ENCODE results near the gene REG4. TPM values are rescaled to one million over a fixed set of nuclear protein-coding genes. Genes with fewer than 3 reads are reported as not detected.

The REG4 gene
- total and polyA plus RNA-seq, 2 of the 13 experiments (the other 11 are each of a cell fraction or from before 2014, with no cell fraction given): not detected

DNA sequence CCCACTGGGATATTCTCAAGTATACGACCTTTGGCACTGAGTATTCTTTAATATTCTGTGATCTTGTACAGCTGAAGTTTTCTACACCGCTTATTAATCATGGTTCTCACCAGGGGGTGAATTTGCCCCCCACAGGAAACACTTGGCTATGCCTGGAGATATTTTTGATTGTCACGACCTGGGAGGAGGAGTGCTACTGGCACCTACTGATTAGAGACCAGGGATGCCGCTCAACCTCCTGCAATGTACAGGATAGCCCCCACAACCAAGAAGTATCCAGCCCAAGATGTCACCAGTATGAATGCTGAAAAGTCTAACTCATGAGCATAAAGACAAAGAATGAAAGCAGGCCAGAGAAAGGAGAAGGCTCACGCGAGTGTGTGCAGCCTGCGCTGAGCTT is 13.7 kb downstream of the REG4 start (continued):
- TF ChIP-seq ZNF607 (CRISPR knock-in tag; IDR thresholded peaks at IDR 0.05; ENCODE audit: borderline replicate concordance): no peak

DNA sequence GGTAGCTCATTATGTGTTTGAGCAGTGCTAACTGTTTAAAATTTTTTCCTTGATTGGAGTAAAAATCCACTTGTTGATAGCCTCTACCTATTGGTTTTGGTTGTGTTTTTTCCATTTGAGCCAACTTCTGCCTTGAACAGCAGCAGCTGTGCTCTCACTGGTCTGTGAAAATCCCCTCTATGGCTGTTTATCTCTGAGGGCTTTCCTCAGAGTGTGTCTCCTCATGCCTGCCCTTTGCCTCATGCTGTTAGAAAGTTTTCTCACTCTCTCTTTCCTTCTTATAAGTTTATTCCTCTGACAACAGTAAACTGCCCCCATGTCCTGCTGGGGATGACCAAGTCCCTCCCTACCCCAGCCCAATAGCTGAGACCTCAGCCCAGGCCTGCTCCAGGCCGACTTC is 14.1 kb downstream of the REG4 start:
- Histone ChIP-seq H2AFZ (ENCODE audit: low read length) (no peak overlapping the region), H3K27me3 (ENCODE audit: control insufficient read depth in 1 of 2, insufficient read depth in 2 of 2, low read length in 2 of 2) (peaks cover 2 to 13% of the 10 kb centered on the region in 2 experiments; a peak in 2 of 5 replicates), H4K20me1 (ENCODE audit: insufficient read depth, low read length) (no peaks in the 10 kb centered on the region), H3K27ac (ENCODE audit: extremely low read length, insufficient read depth, low read length) (no peak overlapping the region), H3K4me3 (replicated peaks in 1 of 3; ENCODE audit: insufficient read depth in 1 of 3, low read depth in 2 of 3, low read length in 3 of 3) (no peak overlapping the region), H3K79me2 (ENCODE audit: insufficient read depth, low read length) (no peaks in the 10 kb centered on the region), H3K36me3 (replicated peaks in 1 of 2; ENCODE audit: control insufficient read depth in 1 of 2, insufficient read depth in 2 of 2, low read length in 2 of 2) (no peaks in the 10 kb centered on the region), H3K4me2 (ENCODE audit: low read depth, low read length) (no peak overlapping the region), H3K9me3 (ENCODE audit: low read length) (no peaks in the 10 kb centered on the region), H3K4me1 (ENCODE audit: insufficient read depth, low read length) (peaks cover 56% of the 10 kb centered on the region), H3K9ac (ENCODE audit: insufficient read depth, low read depth, low read length) (no peak overlapping the region)
- DNase-seq (ENCODE audit: low spot score) (no peak), FAIRE-seq (no peak), ATAC-seq (no peak)
- in situ Hi-C loops (cut with HindIII; ENCODE audit: extremely low pct_ligation_motif_present, low pct_unique_long_range_greater_than_20kb) (no loop called here), intact Hi-C loops (cut with micrococcal nuclease; ENCODE audit: unreplicated experiment) (no loop called here)
- 17% methylated on average over 1 of the region's 1 CpG for WGBS (ENCODE audit: low lambda C conversion rate)
- CTCF ChIA-PET (ENCODE audit: low intra/inter-chr PET ratio, low total read pairs): no interaction called here
- TF ChIP-seq MAZ (IDR thresholded peaks at IDR 0.05; ENCODE audit: borderline replicate concordance, low read depth, low read length) (no peak), MAZ (CRISPR knock-in tag; IDR thresholded peaks at IDR 0.05; ENCODE audit: low read depth) (no peak)
- POLR2A ChIA-PET: no interaction called here
- BruUV-seq (replicated peaks): no TSS peak

DNA sequence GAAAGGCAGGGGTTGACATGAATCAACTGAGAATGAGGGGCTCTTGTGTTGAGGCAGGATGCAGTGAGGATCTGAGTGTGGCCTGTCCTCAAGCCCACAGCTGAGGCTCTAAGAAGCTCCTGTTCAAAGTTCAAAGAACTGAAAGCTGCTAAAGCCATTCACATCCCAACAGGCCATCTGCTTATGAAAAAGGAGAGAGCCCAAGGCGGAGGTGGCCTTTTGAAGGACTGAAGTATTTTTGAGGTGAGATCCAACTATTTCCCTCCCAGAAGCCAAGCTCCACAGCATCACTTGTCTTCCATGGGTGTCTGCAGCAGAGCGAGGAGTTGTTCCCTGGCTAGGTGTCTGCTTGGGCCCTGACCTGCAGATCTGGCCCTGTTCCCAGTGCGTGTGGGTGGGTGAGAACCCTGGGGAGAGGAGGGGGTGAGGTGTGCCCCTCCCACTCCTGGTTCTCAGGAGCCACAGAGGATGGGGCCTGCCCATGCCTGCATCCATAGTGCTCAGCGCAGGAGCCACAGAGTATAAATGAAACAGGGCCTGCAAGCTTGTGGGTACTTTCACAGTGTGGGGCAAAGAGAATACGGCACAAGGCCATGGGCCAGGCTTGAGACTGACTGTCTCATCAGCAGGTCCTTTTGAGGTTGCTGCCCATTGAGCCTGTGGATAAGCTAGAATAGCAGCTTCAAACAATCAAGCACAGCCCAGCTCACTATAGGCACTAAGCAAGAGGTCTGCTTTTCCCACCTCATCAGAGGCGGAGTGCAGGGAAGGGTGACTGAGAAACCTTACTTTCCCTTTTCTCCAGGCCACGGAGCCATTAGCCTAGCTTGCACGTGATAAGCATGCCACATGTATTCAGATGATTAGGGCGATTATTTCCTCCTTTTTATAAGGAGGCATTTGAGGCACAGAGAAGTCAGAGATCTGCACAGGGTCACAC is 15.7 kb downstream of the REG4 start:
- Histone ChIP-seq H3K36me3 (replicated peaks in 1 of 2; ENCODE audit: control insufficient read depth in 1 of 2, insufficient read depth in 2 of 2, low read length in 2 of 2) (no peaks in the 10 kb centered on the region), H3K27me3 (ENCODE audit: control insufficient read depth in 1 of 2, insufficient read depth in 2 of 2, low read length in 2 of 2) (peaks cover 0 to 12% of the 10 kb centered on the region in 2 experiments; a peak in 1 of 5 replicates), H4K20me1 (ENCODE audit: insufficient read depth, low read length) (no peaks in the 10 kb centered on the region), H3K27ac (ENCODE audit: extremely low read length, insufficient read depth, low read length) (no peak overlapping the region), H3K79me2 (ENCODE audit: insufficient read depth, low read length) (no peaks in the 10 kb centered on the region), H3K9ac (ENCODE audit: insufficient read depth, low read depth, low read length) (no peak overlapping the region), H2AFZ (ENCODE audit: low read length) (no peak overlapping the region), H3K4me3 (replicated peaks in 1 of 3; ENCODE audit: insufficient read depth in 1 of 3, low read depth in 2 of 3, low read length in 3 of 3) (peak overlapping the region in 1 of 3 experiments; percentile 13; a peak in 1 of 6 replicates), H3K4me2 (ENCODE audit: low read depth, low read length) (0 out of 2 replicates have a peak overlapping the region, but pooled peaks have one; percentile 5), H3K9me3 (ENCODE audit: low read length) (no peaks in the 10 kb centered on the region), H3K4me1 (ENCODE audit: insufficient read depth, low read length) (peaks cover 71% of the 10 kb centered on the region)
- in situ Hi-C loops (cut with HindIII; ENCODE audit: extremely low pct_ligation_motif_present, low pct_unique_long_range_greater_than_20kb): no loop called here
- intact Hi-C loops (cut with micrococcal nuclease; ENCODE audit: unreplicated experiment): no loop called here
- DNase-seq (ENCODE audit: low spot score) (no peak), FAIRE-seq (no peak), ATAC-seq (peak; percentile 26; the same call in 2 of the 3 replicates)
- BruUV-seq (replicated peaks): no TSS peak
- ChIA-PET POLR2A (interaction anchor here (0.8 to 1.5 kb wide), 4 partner anchors 16 to 52 kb away, joined by 3 to 5 read pairs (median 3); no protein-coding TSS in a partner anchor), CTCF (ENCODE audit: low intra/inter-chr PET ratio, low total read pairs) (no interaction called here)
- WGBS (ENCODE audit: low lambda C conversion rate): 34% methylated on average over 8 of the region's 9 CpGs
- TF ChIP-seq ZBTB8A (CRISPR knock-in tag; IDR thresholded peaks at IDR 0.05; ENCODE audit: borderline replicate concordance, low read depth) (no peak), ZMYM3 (CRISPR knock-in tag; IDR thresholded peaks at IDR 0.05) (0 out of 2 replicates have a peak, but pooled peaks have one; percentile 8), MAZ (IDR thresholded peaks at IDR 0.05; ENCODE audit: borderline replicate concordance, low read depth, low read length) (no peak), MAZ (CRISPR knock-in tag; IDR thresholded peaks at IDR 0.05; ENCODE audit: low read depth) (0 out of 2 replicates have a peak, but pooled peaks have one; percentile 23)
- TF ChIP-seq, protein P1, sequence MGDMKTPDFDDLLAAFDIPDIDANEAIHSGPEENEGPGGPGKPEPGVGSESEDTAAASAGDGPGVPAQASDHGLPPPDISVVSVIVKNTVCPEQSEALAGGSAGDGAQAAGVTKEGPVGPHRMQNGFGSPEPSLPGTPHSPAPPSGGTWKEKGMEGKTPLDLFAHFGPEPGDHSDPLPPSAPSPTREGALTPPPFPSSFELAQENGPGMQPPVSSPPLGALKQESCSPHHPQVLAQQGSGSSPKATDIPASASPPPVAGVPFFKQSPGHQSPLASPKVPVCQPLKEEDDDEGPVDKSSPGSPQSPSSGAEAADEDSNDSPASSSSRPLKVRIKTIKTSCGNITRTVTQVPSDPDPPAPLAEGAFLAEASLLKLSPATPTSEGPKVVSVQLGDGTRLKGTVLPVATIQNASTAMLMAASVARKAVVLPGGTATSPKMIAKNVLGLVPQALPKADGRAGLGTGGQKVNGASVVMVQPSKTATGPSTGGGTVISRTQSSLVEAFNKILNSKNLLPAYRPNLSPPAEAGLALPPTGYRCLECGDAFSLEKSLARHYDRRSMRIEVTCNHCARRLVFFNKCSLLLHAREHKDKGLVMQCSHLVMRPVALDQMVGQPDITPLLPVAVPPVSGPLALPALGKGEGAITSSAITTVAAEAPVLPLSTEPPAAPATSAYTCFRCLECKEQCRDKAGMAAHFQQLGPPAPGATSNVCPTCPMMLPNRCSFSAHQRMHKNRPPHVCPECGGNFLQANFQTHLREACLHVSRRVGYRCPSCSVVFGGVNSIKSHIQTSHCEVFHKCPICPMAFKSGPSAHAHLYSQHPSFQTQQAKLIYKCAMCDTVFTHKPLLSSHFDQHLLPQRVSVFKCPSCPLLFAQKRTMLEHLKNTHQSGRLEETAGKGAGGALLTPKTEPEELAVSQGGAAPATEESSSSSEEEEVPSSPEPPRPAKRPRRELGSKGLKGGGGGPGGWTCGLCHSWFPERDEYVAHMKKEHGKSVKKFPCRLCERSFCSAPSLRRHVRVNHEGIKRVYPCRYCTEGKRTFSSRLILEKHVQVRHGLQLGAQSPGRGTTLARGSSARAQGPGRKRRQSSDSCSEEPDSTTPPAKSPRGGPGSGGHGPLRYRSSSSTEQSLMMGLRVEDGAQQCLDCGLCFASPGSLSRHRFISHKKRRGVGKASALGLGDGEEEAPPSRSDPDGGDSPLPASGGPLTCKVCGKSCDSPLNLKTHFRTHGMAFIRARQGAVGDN (CRISPR knock-in tag; IDR thresholded peaks at IDR 0.05): peak; percentile 30; the same call in 1 of the 2 replicates

All from HepG2 (cell line).